ENCODE results near the gene BCAP29.

BCAP29 gene

DNA sequence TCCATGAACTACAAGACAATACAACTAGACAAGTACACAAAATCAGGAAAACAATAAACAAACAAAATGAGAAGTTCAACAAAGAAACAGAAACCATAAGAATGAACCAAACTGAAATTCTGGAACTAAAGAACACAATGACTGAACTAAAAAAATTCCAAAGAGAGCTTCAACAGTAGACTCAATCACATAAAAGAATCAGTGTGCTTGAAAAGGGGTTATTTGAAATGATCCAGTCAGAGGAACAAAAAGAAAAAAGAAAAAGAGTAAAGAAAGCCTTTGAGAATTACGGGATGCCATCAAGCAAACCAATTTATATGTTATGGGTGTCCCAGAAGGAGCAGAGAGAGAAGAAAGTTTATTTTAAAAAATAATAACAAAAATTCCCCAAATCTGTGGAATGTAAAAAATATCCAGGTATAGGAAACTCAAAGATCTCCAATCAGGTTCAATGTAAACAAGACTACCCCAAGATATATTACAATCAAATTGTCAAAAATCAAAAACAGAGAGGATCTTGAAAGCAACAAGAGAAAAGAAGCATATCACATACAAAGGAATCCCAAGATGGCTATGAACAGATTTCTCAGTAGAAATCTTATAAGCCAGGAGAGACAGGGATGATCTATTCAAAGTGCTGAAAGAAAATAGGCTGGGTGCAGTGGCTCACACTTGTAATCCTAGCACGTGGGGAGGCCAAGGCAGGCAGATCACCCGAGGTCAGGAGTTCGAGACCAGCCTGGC, 35.0 kb upstream of the BCAP29 start:
- TF ChIP-seq, protein P1, sequence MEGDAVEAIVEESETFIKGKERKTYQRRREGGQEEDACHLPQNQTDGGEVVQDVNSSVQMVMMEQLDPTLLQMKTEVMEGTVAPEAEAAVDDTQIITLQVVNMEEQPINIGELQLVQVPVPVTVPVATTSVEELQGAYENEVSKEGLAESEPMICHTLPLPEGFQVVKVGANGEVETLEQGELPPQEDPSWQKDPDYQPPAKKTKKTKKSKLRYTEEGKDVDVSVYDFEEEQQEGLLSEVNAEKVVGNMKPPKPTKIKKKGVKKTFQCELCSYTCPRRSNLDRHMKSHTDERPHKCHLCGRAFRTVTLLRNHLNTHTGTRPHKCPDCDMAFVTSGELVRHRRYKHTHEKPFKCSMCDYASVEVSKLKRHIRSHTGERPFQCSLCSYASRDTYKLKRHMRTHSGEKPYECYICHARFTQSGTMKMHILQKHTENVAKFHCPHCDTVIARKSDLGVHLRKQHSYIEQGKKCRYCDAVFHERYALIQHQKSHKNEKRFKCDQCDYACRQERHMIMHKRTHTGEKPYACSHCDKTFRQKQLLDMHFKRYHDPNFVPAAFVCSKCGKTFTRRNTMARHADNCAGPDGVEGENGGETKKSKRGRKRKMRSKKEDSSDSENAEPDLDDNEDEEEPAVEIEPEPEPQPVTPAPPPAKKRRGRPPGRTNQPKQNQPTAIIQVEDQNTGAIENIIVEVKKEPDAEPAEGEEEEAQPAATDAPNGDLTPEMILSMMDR (IDR thresholded peaks at IDR 0.05; ENCODE audit: low read depth, low read length) = no peak
- H3K4me3 ChIP-seq (ENCODE audit: low read depth, low read length) = no peak overlapping the region
- in situ Hi-C loops (cut with HindIII; ENCODE audit: low sequenced_read_pairs) = no loop called here
- no peak for DNase-seq (ENCODE audit: low read depth, low spot score)

DNA sequence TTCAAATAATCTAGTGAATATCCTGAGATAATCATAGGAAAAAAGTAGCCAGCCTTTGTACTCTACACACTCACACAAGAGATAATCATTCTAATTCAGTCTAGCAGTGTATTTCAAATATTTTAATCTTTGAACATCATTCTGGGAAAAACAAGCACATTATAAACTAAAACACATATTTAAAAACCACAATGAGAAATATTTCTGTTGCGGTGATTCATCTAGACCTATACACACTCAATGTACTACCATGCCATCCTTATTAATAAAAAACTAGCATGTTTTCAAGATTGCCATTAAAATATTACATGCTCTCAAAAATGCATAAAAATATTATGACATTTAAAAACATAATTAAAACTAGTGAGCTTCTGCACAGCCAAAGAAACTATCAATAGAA, 28.1 kb upstream of the BCAP29 start:
- no peak for DNase-seq (ENCODE audit: low read depth, low spot score)
- TF ChIP-seq, protein P1 (IDR thresholded peaks at IDR 0.05; ENCODE audit: low read depth, low read length) = no peak
- no peak overlapping the region for H3K4me3 ChIP-seq (ENCODE audit: low read depth, low read length)
- in situ Hi-C loops (cut with HindIII; ENCODE audit: low sequenced_read_pairs) = no loop called here

DNA sequence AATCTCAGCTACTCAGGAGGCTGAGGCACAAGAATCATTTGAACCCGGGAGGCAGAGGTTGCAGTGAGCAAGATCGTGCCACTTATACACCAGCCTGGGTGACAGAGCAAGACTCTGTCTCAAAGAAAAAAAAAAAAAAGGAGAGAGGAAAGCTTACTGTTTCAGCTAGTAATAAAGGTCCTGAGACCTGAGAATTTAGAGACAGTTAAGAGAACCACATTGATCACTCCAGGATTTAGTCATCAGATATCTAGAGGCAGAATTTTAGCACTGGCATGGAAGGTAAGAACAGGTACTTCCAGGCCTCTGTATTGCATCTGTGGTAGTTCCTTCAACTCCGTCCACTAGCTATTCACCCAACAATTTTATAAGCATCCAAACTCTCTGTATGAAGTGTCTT, 24.2 kb upstream of the BCAP29 start:
- in situ Hi-C loops (cut with HindIII; ENCODE audit: low sequenced_read_pairs) = no loop called here
- TF ChIP-seq, protein P1 (IDR thresholded peaks at IDR 0.05; ENCODE audit: low read depth, low read length) = no peak
- no peak overlapping the region for H3K4me3 ChIP-seq (ENCODE audit: low read depth, low read length)
- no peak for DNase-seq (ENCODE audit: low read depth, low spot score)

DNA sequence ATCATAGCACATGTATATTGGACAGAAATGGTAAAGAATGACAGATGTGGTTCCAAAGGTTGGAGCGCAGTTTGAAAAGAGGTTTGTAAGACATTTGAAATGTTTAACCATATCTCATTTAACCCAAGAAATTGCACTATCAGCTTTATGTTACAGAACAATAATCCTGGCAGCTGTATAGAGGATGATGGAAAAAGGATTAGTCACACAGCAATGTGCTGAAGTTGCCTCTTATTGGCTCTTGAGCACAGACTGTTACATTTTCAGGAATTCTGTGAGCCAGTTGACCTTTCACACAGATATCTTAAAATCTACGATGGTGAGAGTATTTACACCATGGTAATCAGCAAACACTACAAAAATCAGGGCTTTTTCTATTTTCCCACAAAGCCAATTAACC, 20.2 kb upstream of the BCAP29 start:
- H3K4me3 ChIP-seq (ENCODE audit: low read depth, low read length) = no peak overlapping the region

DNA sequence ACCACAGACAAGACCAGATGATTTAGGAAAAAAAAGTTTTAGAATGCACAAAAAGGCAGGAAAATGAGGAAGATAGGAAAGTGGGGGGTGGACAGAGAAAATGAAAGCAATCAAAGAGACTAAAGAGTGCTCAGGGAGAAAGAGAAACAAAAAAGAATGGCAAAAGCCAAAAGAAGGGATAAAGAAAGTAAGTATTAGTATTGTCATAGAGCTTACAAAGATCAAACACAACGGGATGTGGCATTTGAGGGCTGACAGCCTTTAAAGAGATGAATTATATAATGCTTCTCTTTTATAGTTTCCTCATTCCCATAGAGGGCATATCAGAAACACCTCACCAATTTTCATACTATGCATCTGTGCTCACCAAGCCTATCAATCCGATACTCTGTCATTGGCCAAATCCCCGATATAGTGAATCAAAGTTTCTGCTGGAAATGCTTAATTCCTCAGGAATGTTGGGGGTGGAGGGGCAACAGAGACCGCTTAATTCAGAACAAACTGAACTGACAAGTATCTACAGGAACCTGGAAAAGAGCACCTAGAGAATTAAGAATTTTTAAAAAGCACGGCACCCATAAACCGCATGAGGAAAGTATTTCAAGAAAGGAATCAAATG, 19.0 kb upstream of the BCAP29 start:
- in situ Hi-C loops (cut with HindIII; ENCODE audit: low sequenced_read_pairs) = no loop called here
- H3K4me3 ChIP-seq (ENCODE audit: low read depth, low read length) = no peak overlapping the region
- TF ChIP-seq, protein P1 (IDR thresholded peaks at IDR 0.05; ENCODE audit: low read depth, low read length) = no peak
- DNase-seq (ENCODE audit: low read depth, low spot score) = no peak

More for the DNA sequence above, 20.2 kb upstream of the BCAP29 start:
- DNase-seq (ENCODE audit: low read depth, low spot score) = peak; percentile 61
- TF ChIP-seq, protein P1 (IDR thresholded peaks at IDR 0.05; ENCODE audit: low read depth, low read length) = no peak
- in situ Hi-C loops (cut with HindIII; ENCODE audit: low sequenced_read_pairs) = no loop called here

DNA sequence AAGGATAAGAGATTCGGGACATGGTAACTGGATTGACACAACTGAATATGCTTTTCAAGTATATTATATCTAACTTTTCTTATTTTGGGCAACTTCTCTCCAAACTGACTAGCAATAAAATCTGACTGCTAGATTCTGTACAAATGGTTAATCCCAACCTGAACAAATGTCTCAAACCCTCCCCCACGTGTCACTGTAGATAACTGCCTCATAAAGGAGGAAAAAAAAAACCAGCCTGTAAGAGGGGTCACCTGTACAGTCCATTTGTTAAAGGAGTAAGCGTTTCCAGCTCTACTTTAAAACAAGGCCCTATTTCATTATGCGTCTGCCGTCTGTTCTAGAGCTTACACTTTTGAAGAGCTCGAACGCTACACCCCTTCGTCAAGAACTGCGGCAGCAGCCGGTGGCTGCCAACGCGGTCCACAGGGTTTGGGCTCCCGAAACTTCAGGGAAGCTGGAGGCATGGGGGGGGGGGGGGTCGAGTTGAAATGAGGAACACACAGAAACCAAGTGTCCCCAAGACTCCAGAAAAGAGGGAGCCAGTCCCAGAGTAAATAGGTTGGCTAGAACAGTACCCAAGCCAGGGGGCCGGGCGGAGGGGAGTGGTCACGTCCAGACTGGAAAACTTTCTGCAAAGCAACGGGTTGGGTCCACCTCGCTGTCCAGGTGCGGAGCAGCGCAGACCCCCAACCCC, 16.8 kb upstream of the BCAP29 start:
- DNase-seq (ENCODE audit: low read depth, low spot score) = no peak
- TF ChIP-seq, protein P1 (IDR thresholded peaks at IDR 0.05; ENCODE audit: low read depth, low read length) = no peak
- peak overlapping the region; percentile 74 for H3K4me3 ChIP-seq (ENCODE audit: low read depth, low read length)
- in situ Hi-C loops (cut with HindIII; ENCODE audit: low sequenced_read_pairs) = no loop called here

Measured in astrocyte of the spinal cord (primary cell).